ENCODE measurements around the gene ZNF689.
"Not testable (repeated sequence)": the region's sequence is repeated elsewhere in the genome, so short reads cannot be mapped to it uniquely, and the experiment has no call there.

ZNF689 gene

GRCh38 chr16:30609926-30610839 is at the start of gene ZNF689:
ZNF689 (minus strand) TSS chr16:30610389; CDS start chr16:30610041, 348 bp downstream.
- DNase-seq (peak; percentile 92), ATAC-seq (peak; percentile 94)

- ATAC-seq (peak; percentile 29), DNase-seq (no peak)
These were observed 48.7 kb upstream of the ZNF689 start for GRCh38 chr16:30658731-30659506.

- DNase-seq (peak; percentile 100), ATAC-seq (peak; percentile 79)
These were observed 47.9 kb upstream of the ZNF689 start, which contains the start of gene FBRS for GRCh38 chr16:30657866-30658730. FBRS (plus strand) TSS chr16:30658431; CDS start chr16:30659519, 1,088 bp downstream.

GRCh38 chr16:30656974-30657865 is 47.0 kb upstream of the ZNF689 start:
- no peak for DNase-seq
- no peak for ATAC-seq

- ATAC-seq = no peak
- no peak for DNase-seq
These were observed 46.2 kb upstream of the ZNF689 start for GRCh38 chr16:30656388-30656787.

GRCh38 chr16:30655815-30656347 is 45.7 kb upstream of the ZNF689 start:
- ATAC-seq (no peak), DNase-seq (no peak)

GRCh38 chr16:30654856-30655255 is 44.7 kb upstream of the ZNF689 start:
- DNase-seq = no peak
- no peak for ATAC-seq

- ATAC-seq = no peak
- no peak for DNase-seq
These were observed 42.5 kb upstream of the ZNF689 start for GRCh38 chr16:30652718-30653117.

- ATAC-seq = no peak
- no peak for DNase-seq
These were observed 41.8 kb upstream of the ZNF689 start for GRCh38 chr16:30652005-30652296.

GRCh38 chr16:30651124-30652004 is 41.2 kb upstream of the ZNF689 start:
- peak; percentile 87 for DNase-seq

GRCh38 chr16:30650369-30651123 is 40.4 kb upstream of the ZNF689 start, which contains the start of gene PRR14:
PRR14 (plus strand) TSS chr16:30650960; CDS start chr16:30651646, 686 bp downstream.
- DNase-seq (peak; percentile 98), ATAC-seq (peak; percentile 85)

More at GRCh38 chr16:30651124-30652004, 41.2 kb upstream of the ZNF689 start:
- peak; percentile 66 for ATAC-seq

- ATAC-seq (no peak), DNase-seq (peak; percentile 56)
These were observed 39.7 kb upstream of the ZNF689 start for GRCh38 chr16:30649725-30650368.

GRCh38 chr16:30647274-30647571 is 37.0 kb upstream of the ZNF689 start:
- ATAC-seq = no peak
- no peak for DNase-seq

- no peak for ATAC-seq
- no peak for DNase-seq
These were observed 35.5 kb upstream of the ZNF689 start for GRCh38 chr16:30645727-30646126.

GRCh38 chr16:30644334-30644830 is 34.2 kb upstream of the ZNF689 start:
- no peak for ATAC-seq
- no peak for DNase-seq

- no peak for DNase-seq
- no peak for ATAC-seq
These were observed 31.3 kb upstream of the ZNF689 start for GRCh38 chr16:30641378-30641982.

GRCh38 chr16:30637944-30638343 is 27.8 kb upstream of the ZNF689 start:
- DNase-seq (no peak), ATAC-seq (no peak)

GRCh38 chr16:30637139-30637538 is 26.9 kb upstream of the ZNF689 start:
- not testable (repeated sequence) for ATAC-seq, DNase-seq
